Measurements from ENCODE around the gene PLA2G2F.

PLA2G2F gene

GRCh38 chr1:20143318-20143717, 4.2 kb downstream of the PLA2G2F start:
- DNase-seq: no peak

GRCh38 chr1:20143734-20144565, 4.8 kb downstream of the PLA2G2F start:
- DNase-seq: no peak

- DNase-seq: no peak
Measured at GRCh38 chr1:20147846-20148570, 8.9 kb downstream of the PLA2G2F start.

GRCh38 chr1:20148571-20149500, 9.7 kb downstream of the PLA2G2F start:
- DNase-seq: no peak

- DNase-seq: no peak
Measured at GRCh38 chr1:20149601-20150325, 10.6 kb downstream of the PLA2G2F start.

GRCh38 chr1:20150326-20150705, 11.2 kb downstream of the PLA2G2F start:
- DNase-seq: no peak

- no peak for DNase-seq
Measured at GRCh38 chr1:20150969-20151368, 11.8 kb downstream of the PLA2G2F start.

- DNase-seq: peak; percentile 76
Measured at GRCh38 chr1:20151906-20152598, 12.9 kb downstream of the PLA2G2F start.

GRCh38 chr1:20152599-20152930, 13.4 kb downstream of the PLA2G2F start:
- DNase-seq: no peak

- peak; percentile 41 for DNase-seq
Measured at GRCh38 chr1:20153000-20153418, 13.9 kb downstream of the PLA2G2F start.

- no peak for DNase-seq
Measured at GRCh38 chr1:20154301-20154831, 15.2 kb downstream of the PLA2G2F start.

- DNase-seq: no peak
Measured at GRCh38 chr1:20158358-20159070, 19.4 kb downstream of the PLA2G2F start.

- DNase-seq: no peak
Measured at GRCh38 chr1:20160034-20160433, 20.9 kb downstream of the PLA2G2F start.

GRCh38 chr1:20164694-20165202, 25.6 kb downstream of the PLA2G2F start:
- no peak for DNase-seq

GRCh38 chr1:20165522-20165951, 26.4 kb downstream of the PLA2G2F start:
- DNase-seq: no peak

- no peak for DNase-seq
Measured at GRCh38 chr1:20166051-20166450, 26.9 kb downstream of the PLA2G2F start.

GRCh38 chr1:20167126-20167525, 28.0 kb downstream of the PLA2G2F start:
- no peak for DNase-seq

- no peak for DNase-seq
Measured at GRCh38 chr1:20168564-20169491, 29.7 kb downstream of the PLA2G2F start.

GRCh38 chr1:20169932-20170331, 30.8 kb downstream of the PLA2G2F start:
- no peak for DNase-seq

Data from fibroblast of skin of back (primary cell).